H4 (cell line): ENCODE measurements around the gene KDM4F. TPM values are rescaled to one million over a fixed set of nuclear protein-coding genes. Genes with fewer than 3 reads are reported as not detected.

Source experiments
- DNase-seq: peaks from one replicate; pipeline ENCODE4 v3.0.0-alpha.2; 2015; ENCODE audit warnings: low spot score
- total RNA-seq: library from RNA; depleted of rRNA; stranded (reverse); fragments of >200 nt; shearing (Covaris generic); gene quantifications from 2 replicates; pipeline ENCODE4 v1.2.3, GENCODE V29; 2014; rRNA removed

The KDM4F gene
- total RNA-seq, 1 experiment from 2014 or later: not detected

- no peak for DNase-seq
Observed at GRCh38 chr11:95091663-95092180, 42.5 kb downstream of the KDM4F start.

GRCh38 chr11:95092549-95093324 lies 43.5 kb downstream of the KDM4F start:
- DNase-seq: no peak

DNA sequence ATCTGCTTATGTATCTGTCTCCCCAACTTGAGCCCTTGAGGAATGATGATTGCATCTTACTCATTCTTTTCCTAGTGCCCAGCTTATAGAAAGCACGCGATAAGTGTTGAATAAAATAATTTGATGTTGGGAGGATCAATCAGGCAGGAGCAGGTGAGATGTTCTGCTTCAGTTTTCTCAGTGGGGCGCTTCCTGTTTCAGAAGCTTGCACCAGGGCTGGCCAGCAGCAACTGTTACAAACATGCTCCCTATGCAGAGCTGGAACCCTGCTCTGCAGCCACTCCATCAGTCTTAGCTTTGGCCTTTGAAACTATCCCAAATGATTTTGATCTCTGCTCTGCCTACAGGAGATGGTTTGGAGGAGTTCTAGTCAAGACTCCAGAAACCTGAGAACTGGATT lies 44.3 kb downstream of the KDM4F start:
- no peak for DNase-seq

DNA sequence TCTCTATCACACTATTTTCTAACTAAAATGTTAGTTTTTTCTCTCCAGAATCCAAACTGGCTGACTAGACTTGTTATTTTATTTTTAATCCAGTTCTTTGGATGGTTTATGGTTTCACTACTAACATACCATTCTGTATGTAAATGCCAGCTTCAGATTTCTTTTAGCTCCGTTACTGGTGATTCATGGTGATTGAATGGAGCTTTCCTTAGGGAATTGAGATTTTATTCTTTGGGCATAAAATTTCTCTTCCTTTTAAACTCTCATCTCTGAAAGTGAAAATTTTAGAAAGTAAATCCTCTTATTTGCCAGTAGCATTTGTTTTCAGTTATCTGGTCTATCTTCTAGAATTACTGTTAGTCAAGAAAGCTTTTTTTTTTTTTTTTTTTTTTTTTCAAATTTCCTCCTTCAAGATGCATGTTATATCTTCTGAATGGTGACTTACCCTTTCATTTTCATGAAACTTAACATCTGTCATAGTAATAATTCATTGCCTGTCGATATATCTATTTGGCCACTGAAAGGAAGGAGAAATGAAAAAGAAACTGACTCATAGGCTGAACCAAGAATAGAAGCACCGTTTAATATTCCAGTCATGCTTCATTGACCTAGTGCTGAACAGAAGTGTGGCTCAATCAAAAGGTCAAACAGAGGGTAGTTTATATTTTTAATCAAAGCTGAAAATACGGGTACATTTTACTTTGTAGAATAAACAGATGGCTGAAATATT lies 46.8 kb downstream of the KDM4F start:
- no peak for DNase-seq

GRCh38 chr11:95097209-95097608 lies 48.0 kb downstream of the KDM4F start:
- DNase-seq: no peak

- no peak for DNase-seq
Observed at GRCh38 chr11:95098826-95099225, 49.6 kb downstream of the KDM4F start.

GRCh38 chr11:95100191-95100648 lies 51.0 kb downstream of the KDM4F start:
- DNase-seq: no peak

Other genes starting within 250 kb of the KDM4F start
- gene CWC15, start 75.9 kb upstream of the KDM4F start, total RNA-seq: 46.6 and 56.5 TPM in 2 replicates
- 0.66 and 0.81 TPM in 2 replicates for gene KDM4D, start 75.7 kb upstream of the KDM4F start, total RNA-seq
- not detected in 2 replicates for gene KDM4E, start 24.2 kb upstream of the KDM4F start, total RNA-seq
- gene SRSF8, start 17.5 kb downstream of the KDM4F start, total RNA-seq: 8.0 and 24.2 TPM in 2 replicates
- gene ENDOD1, start 40.4 kb downstream of the KDM4F start, total RNA-seq: 3.6 and 4.0 TPM in 2 replicates
- 6.2 and 10.6 TPM in 2 replicates for gene SESN3, start 181.8 kb downstream of the KDM4F start, total RNA-seq